GM12864 (cell line): ENCODE data around the gene NFIA.

ENCODE experiments used
- DNase-seq: peaks from one replicate; pipeline ENCODE4 v3.0.0-alpha.2; 2011; ENCODE audit warnings: low read depth
- H3K4me3 ChIP-seq: 2 replicates; pipeline ENCODE4 v1.5.1; 2011; ENCODE audit warnings: mild to moderate bottlenecking, low read depth, low read length, control low read depth
- TF ChIP-seq, protein P1 (sequence below): IDR thresholded peaks from 2 replicates; pipeline ENCODE4 v1.5.1; 2011; ENCODE audit warnings: low read depth, mild to moderate bottlenecking, moderate library complexity, low read length, control low read depth, inconsistent platforms; ENCODE audit errors: missing control alignments

Gene NFIA

DNA sequence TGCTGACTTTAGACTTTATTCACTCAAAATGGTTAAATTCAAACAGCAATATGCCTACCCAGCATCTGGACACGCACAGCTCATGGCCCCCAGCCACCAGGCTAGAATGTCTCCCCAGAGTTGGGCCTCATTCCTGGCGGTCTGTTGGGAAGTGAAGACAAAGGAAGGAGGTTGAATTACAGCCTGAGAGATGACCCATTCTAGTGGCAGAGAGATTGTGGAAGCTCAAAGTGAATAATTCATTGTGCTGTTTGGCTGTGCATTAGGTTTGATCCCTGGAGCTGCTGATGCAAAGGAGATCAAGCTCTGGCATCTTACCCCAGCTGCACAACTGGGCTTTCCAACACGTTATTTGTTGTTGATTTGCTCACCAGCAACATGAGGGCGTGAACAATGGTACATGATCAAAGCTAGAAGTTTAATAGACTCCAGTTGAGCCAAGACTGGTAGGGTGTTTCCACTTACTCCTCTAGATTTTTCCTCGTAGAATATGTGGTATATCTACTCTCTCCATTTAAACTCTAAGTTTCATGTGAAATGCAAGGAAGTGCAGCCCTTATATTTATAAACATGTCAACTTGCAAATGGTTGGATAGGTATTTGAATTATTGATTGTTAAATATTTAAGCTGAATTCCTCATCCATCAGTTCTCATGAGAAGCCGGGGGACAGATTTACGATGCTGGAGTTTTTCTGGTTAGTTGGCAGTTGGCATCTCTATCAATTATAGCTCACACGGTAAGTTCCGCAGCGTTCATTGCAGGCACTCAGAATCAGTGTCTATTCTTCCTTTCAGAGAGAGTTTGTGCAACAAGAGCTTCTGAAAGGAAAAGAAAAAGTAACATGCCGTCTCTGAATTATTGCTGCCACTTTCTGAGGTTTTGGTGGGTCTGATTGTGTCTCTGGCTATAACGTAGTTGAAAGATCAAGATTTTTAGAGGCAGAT lies 419.9 kb downstream of the NFIA start:
- DNase-seq, result no peak
- TF ChIP-seq, protein P1, sequence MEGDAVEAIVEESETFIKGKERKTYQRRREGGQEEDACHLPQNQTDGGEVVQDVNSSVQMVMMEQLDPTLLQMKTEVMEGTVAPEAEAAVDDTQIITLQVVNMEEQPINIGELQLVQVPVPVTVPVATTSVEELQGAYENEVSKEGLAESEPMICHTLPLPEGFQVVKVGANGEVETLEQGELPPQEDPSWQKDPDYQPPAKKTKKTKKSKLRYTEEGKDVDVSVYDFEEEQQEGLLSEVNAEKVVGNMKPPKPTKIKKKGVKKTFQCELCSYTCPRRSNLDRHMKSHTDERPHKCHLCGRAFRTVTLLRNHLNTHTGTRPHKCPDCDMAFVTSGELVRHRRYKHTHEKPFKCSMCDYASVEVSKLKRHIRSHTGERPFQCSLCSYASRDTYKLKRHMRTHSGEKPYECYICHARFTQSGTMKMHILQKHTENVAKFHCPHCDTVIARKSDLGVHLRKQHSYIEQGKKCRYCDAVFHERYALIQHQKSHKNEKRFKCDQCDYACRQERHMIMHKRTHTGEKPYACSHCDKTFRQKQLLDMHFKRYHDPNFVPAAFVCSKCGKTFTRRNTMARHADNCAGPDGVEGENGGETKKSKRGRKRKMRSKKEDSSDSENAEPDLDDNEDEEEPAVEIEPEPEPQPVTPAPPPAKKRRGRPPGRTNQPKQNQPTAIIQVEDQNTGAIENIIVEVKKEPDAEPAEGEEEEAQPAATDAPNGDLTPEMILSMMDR, result no peak
- no peak overlapping the region for H3K4me3 ChIP-seq

DNA sequence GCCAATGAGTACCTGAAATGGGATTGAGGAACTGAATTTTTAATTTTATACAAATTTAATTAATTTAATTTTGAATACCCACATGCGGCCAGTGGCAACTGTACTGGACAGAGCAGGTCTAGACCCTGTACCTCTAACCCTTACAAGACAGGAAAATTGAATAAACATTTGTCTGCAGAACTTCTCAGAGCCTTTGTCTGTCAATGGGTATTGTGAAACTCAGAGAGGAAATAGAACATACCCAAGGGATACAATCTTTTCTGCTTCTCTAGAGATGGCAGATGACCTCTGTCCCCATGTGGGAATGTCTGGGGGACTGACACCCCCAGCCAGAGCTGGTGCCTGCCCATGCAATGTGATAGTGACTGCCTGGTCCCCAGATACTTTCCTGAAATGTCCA lies 421.9 kb downstream of the NFIA start:
- DNase-seq, result no peak
- H3K4me3 ChIP-seq, result no peak overlapping the region
- TF ChIP-seq, protein P1, result no peak

DNA sequence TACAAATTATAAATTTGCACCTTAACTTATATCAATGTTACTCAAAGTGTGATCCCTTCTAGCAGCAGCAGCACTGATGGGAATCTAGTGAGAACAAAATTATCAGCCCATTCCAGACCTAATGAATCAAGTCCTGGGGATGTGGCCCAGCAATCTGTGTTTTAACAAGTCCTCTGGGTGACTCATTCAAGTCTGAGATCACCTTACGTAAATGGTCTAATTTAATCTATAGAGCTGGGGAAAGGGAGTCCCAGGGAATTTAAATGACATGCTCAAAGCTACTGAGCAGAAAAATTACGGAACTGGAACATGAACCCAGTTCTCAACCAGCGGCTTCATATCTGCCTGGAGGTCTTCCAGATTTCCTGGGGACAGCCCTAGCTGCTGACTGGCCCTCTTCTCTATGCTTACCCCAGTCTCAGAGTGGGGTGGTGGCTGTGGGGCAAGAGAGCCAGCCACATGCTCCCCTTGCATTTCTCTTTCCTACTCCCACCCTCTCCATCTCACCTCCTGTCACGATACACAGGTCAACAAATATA lies 422.6 kb downstream of the NFIA start:
- TF ChIP-seq, protein P1, result no peak
- DNase-seq, result no peak
- no peak overlapping the region for H3K4me3 ChIP-seq

DNA sequence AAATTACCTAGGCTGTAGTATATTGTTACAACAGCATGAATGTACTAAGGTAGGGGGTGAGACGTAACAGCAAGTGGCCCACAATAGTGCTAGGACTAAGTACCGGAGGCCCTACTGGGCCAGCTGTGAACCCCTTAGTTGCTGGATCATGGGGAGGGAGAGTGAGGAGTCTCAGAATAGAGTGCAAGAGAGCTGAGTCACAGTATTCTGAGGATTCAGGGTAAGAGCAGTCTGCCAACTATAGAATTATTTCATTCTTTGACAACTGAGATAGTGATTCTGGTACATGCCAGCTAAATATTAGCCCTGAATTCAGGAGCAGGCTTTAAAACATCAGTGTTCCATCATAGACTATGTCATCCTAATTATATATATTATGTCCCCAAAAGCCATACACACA lies 423.9 kb downstream of the NFIA start:
- H3K4me3 ChIP-seq, result no peak overlapping the region
- TF ChIP-seq, protein P1, result no peak
- no peak for DNase-seq

DNA sequence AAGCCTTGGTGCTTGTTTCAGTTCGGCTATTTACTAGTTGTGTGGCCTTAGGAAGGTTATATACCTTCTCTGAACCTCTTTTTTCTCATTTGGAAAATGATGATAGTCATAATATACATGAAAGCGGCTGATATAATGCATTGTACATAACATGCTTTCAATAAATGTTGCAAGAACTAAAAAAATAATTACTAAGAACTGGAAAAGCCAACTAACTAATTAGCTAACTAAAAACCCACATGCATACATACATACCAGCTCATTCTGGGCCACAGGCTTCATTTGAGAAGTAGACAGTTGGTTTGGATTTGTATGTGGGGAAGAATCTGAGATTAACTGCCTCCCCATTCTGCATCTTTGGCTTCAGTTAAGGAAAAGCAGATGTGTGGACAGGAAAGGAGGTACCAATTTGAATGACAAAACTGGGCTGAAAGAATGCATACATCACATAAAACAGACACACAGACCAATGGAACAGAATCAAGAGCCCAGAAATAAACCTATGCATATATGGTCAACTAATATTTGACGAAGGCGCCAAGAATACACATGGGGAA lies 424.7 kb downstream of the NFIA start:
- no peak for DNase-seq
- TF ChIP-seq, protein P1, result no peak
- no peak overlapping the region for H3K4me3 ChIP-seq
